Activated T-cell treated with anti-CD3 and anti-CD28 coated beads, Interleukin-2, amount 50 U/mL, for 4 hours (primary cell): ENCODE results near the gene ART3. TPM values are rescaled to one million over a fixed set of nuclear protein-coding genes. Genes with fewer than 3 reads are reported as not detected.
"Not testable (repeated sequence)": the region's sequence is repeated elsewhere in the genome, so short reads cannot be mapped to it uniquely, and the experiment has no call there.

Source experiments
- ATAC-seq, 2 donors: fragments of 200-7000 bp; cut with Tn5 transposase; one replicate each; pipeline ENCODE4 v1.10.0; 2021
- DNase-seq: peaks from one replicate; pipeline ENCODE4 v3.0.0-alpha.2; 2020
- H3K27me3 Mint-ChIP-seq: one replicate; pipeline ENCODE4 v1.8.0; 2021; ENCODE audit warnings: low read depth, mixed read lengths
- H3K36me3 Mint-ChIP-seq: one replicate; pipeline ENCODE4 v1.8.0; 2022; ENCODE audit warnings: mixed read lengths; ENCODE audit not compliant: insufficient read depth
- H3K4me1 Mint-ChIP-seq: one replicate; pipeline ENCODE4 v1.8.0; 2021; ENCODE audit warnings: low read depth, mixed read lengths
- H3K4me3 Mint-ChIP-seq: one replicate; pipeline ENCODE4 v1.8.0; 2021; ENCODE audit warnings: mild to moderate bottlenecking, moderate library complexity, mixed read lengths
- H3K9me3 Mint-ChIP-seq: one replicate; pipeline ENCODE4 v1.8.0; 2021; ENCODE audit warnings: mixed read lengths
- total RNA-seq, 3 donors: library from RNA; stranded (reverse); gene quantifications; one replicate each; pipeline ENCODE4 v1.2.1, GENCODE V29; 2021

ART3 gene, protein sequence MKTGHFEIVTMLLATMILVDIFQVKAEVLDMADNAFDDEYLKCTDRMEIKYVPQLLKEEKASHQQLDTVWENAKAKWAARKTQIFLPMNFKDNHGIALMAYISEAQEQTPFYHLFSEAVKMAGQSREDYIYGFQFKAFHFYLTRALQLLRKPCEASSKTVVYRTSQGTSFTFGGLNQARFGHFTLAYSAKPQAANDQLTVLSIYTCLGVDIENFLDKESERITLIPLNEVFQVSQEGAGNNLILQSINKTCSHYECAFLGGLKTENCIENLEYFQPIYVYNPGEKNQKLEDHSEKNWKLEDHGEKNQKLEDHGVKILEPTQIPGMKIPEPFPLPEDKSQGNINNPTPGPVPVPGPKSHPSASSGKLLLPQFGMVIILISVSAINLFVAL
- total RNA-seq = under 1 TPM in 2 of 3 donors, not detected in 1; 0.79 to 0.95 TPM

DNA sequence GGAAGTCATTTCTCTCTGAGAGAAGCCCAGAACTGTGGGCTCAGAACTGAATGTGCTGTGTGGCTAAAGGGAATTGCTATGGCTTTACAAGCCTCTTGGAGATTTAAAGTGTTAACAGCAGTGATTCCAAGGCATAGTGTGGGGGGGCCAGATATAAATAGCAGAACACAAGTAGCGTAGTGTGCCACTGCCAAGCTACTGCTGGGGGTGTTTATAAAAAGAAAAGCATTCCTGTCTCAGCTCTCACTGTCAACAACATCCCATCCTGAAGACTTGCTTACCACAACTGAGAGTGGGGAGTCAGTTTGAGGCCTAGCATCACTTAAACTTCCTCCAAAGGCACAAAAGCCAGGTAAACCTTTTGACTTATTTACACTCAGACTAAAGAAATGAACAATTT is at the start of gene ART3:
Gene ART3, plus strand, starts transcription at position 242 of the 400 bp plus-strand sequence. CDS start 1,181 bp downstream, outside the sequence.
- Mint-ChIP-seq H3K4me1 (no peaks in the 10 kb centered on the region), H3K9me3 (no peaks in the 10 kb centered on the region), H3K27me3 (peaks cover 7% of the 10 kb centered on the region), H3K36me3 (no peaks in the 10 kb centered on the region), H3K4me3 (no peak within 1 kb of the TSS)
- ATAC-seq (no peak), DNase-seq (no peak)

DNA sequence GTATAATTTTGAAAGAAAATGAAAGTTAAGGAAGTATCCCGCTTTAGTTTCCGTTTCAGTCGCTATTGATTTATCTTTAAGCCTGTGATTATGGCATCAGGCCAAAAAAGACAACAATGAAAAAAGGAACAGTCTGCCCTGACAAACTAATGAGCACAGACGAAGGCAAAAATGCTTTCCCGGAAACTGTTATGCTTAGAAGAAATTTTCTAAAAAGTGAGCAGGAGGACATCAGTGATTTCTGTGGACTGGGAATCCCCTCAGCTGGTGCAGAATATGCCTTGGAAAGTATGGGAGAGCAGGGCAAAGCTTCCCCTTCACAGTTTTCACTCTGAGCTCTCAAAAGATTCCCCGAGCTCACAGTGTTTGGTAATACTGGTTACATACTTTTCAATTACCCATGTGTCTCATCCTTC is 46.2 kb upstream of the ART3 start:
- H3K4me1 Mint-ChIP-seq = peaks cover 26% of the 10 kb centered on the region
- DNase-seq (no peak), ATAC-seq (peak in 1 of 2 donors; percentile 45)
- H3K27me3 Mint-ChIP-seq = no peaks in the 10 kb centered on the region
- H3K36me3 Mint-ChIP-seq = no peaks in the 10 kb centered on the region
- H3K9me3 Mint-ChIP-seq = no peaks in the 10 kb centered on the region
- H3K4me3 Mint-ChIP-seq = peak overlapping the region; percentile 14

DNA sequence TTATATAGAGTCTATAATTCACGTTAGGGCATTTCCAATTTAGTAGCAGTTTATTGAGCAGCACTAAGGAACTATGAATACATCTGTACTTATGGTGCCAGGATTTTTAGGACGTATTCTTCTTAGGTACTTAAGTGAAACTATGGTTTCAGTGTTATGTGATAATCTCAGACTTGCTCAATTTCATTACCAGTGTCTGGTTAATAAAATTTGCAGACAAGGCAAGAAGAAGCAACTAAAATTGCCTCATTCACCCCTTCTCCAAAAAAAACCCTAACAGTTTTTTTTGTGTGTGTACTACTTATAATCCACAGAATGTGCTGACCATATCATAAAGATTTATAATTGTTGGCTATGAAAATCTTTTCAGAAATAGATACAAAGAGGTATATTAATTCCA is 45.2 kb upstream of the ART3 start:
- Mint-ChIP-seq H3K9me3 (no peaks in the 10 kb centered on the region), H3K4me3 (no peak overlapping the region), H3K4me1 (peaks cover 16% of the 10 kb centered on the region), H3K36me3 (no peaks in the 10 kb centered on the region), H3K27me3 (no peaks in the 10 kb centered on the region)
- ATAC-seq (no peak), DNase-seq (no peak)

DNA sequence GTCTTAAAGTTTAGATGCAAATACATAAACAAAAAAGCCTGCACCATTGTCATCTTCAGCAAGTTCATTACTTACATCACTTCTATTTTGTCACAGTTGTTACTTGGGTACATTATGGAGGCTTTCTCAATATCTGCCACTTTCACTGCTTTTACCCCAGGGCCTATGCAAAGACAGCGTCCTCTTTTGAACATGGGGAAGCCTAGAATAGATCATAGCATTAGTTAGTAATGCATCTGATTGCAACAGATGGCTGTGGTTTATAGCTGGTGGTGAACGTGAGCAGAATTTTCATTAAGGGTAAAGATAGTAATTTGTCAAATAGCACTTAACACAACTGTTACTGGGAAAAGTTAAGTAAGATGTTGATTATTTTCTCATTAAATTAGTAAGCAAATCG is 39.4 kb upstream of the ART3 start:
- no peak overlapping the region for H3K4me3 Mint-ChIP-seq
- H3K9me3 Mint-ChIP-seq = no peaks in the 10 kb centered on the region
- ATAC-seq = no peak
- no peaks in the 10 kb centered on the region for H3K4me1 Mint-ChIP-seq
- no peaks in the 10 kb centered on the region for H3K36me3 Mint-ChIP-seq
- no peak for DNase-seq
- H3K27me3 Mint-ChIP-seq = no peaks in the 10 kb centered on the region

DNA sequence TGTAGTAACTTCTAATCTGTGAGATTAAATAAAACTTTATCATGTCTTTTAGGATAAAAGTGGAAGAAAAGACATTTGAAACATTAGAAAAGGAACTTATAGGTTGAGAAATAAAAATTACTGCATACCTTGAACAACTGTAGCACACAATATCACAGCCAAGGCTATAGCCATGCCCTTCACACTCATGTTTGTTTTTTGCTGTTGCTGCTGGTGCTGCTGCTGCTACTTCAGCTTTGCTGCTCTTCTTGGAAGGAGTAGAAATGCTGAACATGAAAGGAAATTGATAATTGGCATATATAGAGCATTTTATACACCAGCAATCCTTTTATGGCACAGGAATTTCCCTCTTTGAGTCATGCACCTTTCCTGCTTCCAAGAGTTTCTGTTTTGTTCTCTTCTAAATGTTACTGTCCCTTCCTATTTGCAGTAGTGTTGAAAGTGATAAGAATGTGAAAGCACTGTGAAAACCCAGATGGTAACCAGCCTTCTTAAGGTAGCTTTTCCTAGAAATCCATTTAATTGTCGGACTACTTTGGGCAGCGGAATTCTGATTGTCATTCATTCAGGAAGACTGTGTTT is 38.6 kb upstream of the ART3 start, which contains the start of gene CXCL11:
Gene CXCL11, minus strand, starts transcription at position 272 of the 582 bp plus-strand sequence. Its CDS starts 83 bp downstream, at position 189.
- no peak for ATAC-seq

DNA sequence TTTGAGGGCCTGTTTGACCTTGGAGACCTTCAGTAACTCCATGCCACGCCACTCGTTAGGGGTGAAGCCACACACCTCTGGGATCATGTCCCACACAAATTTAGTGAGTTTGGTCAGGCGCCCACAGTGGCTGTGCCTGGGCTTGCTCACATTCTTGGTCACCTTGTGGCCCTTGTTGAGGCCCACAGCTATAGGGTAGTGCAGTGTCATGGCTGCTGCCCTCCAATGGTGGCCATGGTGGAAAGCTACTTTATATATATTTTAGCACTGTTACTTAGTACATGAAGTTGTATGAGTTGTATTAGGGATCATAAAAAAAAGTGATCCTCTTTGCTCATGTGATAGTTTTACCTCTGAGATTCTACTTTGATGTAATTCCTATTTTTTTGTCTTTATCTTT is 37.7 kb upstream of the ART3 start:
- ATAC-seq (no peak), DNase-seq (no peak)
- peaks cover 3% of the 10 kb centered on the region for H3K4me1 Mint-ChIP-seq
- H3K27me3 Mint-ChIP-seq = peaks cover 4% of the 10 kb centered on the region
- H3K36me3 Mint-ChIP-seq = no peaks in the 10 kb centered on the region
- no peaks in the 10 kb centered on the region for H3K9me3 Mint-ChIP-seq
- H3K4me3 Mint-ChIP-seq = no peak overlapping the region

More for the DNA sequence above, 38.6 kb upstream of the ART3 start, which contains the start of gene CXCL11:
- Mint-ChIP-seq H3K27me3 (peaks cover 4% of the 10 kb centered on the region), H3K4me1 (no peaks in the 10 kb centered on the region), H3K36me3 (no peaks in the 10 kb centered on the region), H3K4me3 (no peak within 1 kb of the TSS), H3K9me3 (no peaks in the 10 kb centered on the region)
- no peak for DNase-seq

DNA sequence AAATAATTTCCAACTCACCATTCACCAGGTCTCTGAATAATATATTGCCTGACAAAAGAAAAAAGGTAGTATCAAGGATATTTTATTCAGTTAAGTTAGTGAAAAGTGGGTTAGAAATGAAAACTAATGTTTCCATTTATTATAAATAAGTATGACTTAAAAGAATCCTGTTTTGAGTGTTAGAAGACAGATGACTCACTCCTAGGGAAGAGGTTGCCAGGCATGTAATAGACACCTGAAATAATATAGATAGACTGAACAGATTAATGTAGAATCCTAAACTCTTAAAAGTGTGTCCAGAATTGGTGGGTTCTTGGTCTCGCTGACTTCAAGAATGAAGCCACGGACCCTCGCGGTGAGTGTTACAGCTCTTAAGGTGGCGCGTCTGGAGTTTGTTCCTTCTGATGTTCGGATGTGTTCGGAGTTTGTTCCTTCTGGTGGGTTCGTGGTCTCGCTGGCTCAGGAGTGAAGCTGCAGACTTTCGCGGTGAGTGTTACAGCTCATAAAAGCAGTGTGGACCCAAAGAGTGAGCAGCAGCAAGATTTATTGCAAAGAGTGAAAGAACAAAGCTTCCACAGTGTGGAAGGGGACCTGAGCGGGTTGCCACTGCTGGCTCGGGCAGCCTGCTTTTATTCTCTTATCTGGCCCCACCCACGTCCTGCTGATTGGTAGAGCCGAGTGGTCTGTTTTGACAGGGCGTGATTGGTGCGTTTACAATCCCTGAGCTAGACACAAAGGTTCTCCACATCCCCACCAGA is 32.1 kb upstream of the ART3 start:
- Mint-ChIP-seq H3K4me1 (peaks cover 12% of the 10 kb centered on the region), H3K4me3 (peak overlapping the region; percentile 66)
- not testable (repeated sequence) for DNase-seq, H3K36me3 Mint-ChIP-seq, H3K9me3 Mint-ChIP-seq, H3K27me3 Mint-ChIP-seq
- ATAC-seq = peak; percentile 80 to 90

DNA sequence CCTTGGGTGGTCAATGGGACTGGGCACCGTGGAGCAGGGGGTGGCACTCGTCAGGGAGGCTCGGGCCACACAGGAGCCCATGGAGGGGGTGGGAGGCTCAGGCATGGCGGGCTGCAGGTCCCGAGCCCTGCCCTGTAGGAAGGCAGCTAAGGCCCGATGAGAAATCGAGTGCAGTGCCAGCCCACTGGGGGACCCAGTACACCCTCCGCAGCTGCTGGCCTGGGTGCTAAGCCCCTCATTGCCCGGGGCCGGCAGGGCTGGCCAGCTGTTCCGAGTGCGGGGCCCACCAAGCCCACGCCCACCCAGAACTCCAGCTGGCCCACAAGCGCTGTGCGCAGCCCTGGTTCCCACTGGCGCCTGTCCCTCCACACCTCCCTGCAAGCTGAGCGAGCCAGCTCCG is 31.2 kb upstream of the ART3 start:
- H3K9me3 Mint-ChIP-seq, H3K4me3 Mint-ChIP-seq, ATAC-seq, H3K27me3 Mint-ChIP-seq, H3K36me3 Mint-ChIP-seq, DNase-seq: not testable (repeated sequence)
- H3K4me1 Mint-ChIP-seq = peaks cover 12% of the 10 kb centered on the region

DNA sequence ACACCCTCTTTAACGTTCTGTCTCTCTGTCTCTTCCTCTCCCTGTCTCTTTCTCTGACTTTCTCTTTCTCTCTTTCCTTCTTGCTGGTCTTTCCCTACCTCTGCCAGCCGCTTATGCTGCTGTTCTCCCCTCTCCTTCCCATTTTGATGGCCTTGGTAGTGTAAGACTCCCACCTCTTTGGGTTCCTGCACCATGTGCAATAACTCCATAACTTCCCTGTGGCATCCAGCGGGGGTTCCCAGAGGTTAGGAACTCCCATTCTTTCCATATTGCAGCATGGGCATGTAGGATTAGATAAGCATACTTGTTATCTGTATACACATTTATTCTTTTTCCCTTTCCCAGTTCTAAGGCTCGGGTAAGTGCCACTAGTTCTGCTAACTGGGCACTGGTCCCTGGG is 29.8 kb upstream of the ART3 start:
- not testable (repeated sequence) for H3K4me3 Mint-ChIP-seq, H3K27me3 Mint-ChIP-seq, H3K36me3 Mint-ChIP-seq, H3K9me3 Mint-ChIP-seq, ATAC-seq, DNase-seq
- peaks cover 12% of the 10 kb centered on the region for H3K4me1 Mint-ChIP-seq

DNA sequence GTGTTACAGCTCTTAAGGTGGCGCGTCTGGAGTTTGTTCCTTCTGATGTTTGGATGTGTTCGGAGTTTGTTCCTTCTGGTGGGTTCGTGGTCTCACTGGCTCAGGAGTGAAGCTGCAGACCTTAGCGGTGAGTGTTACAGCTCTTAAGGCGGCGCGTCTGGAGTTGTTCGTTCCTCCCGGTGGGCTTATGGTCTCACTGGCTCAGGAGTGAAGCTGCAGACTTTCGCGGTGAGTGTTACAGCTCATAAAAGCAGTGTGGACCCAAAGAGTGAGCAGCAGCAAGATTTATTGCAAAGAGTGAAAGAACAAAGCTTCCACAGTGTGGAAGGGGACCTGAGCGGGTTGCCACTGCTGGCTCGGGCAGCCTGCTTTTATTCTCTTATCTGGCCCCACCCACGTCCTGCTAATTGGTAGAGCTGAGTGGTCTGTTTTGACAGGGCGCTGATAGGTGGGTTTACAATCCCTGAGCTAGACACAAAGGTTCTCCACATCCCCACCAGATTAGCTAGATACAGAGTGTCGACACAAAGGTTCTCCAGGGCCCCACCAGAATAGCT is 24.6 kb upstream of the ART3 start:
- H3K27me3 Mint-ChIP-seq, H3K36me3 Mint-ChIP-seq, H3K4me1 Mint-ChIP-seq, H3K9me3 Mint-ChIP-seq, H3K4me3 Mint-ChIP-seq, DNase-seq, ATAC-seq: not testable (repeated sequence)

DNA sequence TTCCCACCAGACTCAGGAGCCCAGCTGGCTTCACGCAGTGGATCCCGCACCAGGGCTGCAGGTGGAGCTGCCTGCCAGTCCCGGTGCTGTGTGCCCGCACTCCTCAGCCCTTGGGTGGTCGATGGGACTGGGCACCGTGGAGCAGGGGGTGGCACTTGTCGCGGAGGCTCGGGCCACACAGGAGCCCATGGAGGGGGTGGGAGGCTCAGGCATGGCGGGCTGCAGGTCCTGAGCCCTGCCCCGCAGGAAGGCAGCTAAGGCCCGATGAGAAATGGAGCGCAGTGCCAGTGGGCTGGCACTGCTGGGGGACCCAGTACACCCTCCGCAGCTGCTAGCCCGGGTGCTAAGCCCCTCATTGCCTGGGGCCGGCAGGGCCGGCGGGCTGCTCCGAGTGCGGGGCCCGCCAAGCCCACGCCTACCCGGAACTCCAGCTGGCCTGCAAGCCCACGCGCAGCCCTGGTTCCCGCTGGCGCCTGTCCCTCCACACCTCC is 23.9 kb upstream of the ART3 start:
- not testable (repeated sequence) for ATAC-seq, H3K4me3 Mint-ChIP-seq, H3K36me3 Mint-ChIP-seq, H3K4me1 Mint-ChIP-seq, DNase-seq, H3K9me3 Mint-ChIP-seq
- peaks cover 10% of the 10 kb centered on the region for H3K27me3 Mint-ChIP-seq

DNA sequence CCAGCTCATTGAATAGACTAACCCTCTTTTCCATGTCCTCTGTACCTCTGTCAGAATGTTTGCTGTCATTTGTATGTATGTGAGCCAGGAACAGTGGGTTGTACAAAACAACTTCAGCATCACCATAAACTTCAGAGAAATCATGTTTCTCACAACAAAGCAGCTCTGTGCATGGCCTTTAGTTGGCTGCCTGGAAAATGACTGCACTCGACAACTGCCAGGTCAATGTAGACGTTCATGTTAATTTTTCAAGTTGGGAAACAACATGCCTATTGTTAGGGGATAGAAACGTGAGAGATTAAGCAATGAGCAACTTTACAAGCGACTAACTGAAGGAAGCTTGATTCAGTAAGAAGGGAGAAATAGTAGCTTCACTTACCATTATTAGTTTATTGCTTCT is 20.8 kb upstream of the ART3 start:
- no peak for ATAC-seq
- no peak for DNase-seq
- H3K36me3 Mint-ChIP-seq = no peaks in the 10 kb centered on the region
- peaks cover 6% of the 10 kb centered on the region for H3K27me3 Mint-ChIP-seq
- no peak overlapping the region for H3K4me3 Mint-ChIP-seq
- H3K4me1 Mint-ChIP-seq = peaks cover 17% of the 10 kb centered on the region
- H3K9me3 Mint-ChIP-seq = no peaks in the 10 kb centered on the region

DNA sequence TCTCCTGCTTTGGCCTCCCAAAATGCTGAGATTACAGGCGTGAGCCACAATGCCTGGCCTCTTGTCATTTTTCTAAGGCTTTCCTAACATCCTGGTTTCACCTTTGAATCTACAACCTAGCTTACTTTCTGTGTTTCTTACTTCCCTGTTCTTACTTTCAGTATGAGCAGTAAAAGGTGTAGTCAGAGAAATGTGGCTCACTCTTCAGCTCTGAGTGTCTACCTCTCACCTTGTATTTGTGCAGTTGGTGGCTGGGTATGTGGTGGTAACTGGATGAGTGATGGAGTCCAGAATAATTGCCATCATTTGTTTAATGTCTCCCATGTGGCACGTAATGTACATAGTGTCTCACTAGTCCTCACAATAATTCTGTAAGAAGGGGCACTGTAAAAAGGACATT is 19.5 kb upstream of the ART3 start:
- no peaks in the 10 kb centered on the region for H3K9me3 Mint-ChIP-seq
- H3K4me1 Mint-ChIP-seq = peaks cover 28% of the 10 kb centered on the region
- no peak overlapping the region for H3K4me3 Mint-ChIP-seq

DNA sequence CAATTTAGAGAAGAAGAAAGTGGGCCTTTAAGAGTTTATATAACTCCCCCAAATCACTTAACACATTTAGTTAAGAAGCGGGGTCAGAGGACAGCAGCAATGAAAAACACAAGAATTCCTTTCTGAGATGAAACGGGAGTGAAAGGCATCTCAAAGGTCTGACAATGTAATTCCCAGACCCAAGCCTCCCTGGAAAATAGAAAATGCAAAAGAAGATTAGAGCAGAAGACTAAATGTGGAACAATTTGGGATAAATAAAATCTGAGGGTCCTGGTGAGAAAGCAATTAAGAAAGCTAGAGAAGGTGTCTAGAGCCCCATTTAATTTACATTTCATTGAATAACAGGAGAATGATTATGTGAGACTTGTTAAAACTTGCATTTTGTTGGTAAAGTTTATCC is 19.1 kb upstream of the ART3 start:
- no peak for DNase-seq
- H3K36me3 Mint-ChIP-seq = no peaks in the 10 kb centered on the region
- no peak for ATAC-seq
- peaks cover 32% of the 10 kb centered on the region for H3K4me1 Mint-ChIP-seq
- H3K4me3 Mint-ChIP-seq = no peak overlapping the region
- H3K9me3 Mint-ChIP-seq = no peaks in the 10 kb centered on the region
- peaks cover 6% of the 10 kb centered on the region for H3K27me3 Mint-ChIP-seq

More for the DNA sequence above, 19.5 kb upstream of the ART3 start:
- DNase-seq = no peak
- peak; percentile 67 to 74 for ATAC-seq
- Mint-ChIP-seq H3K36me3 (no peaks in the 10 kb centered on the region), H3K27me3 (peaks cover 6% of the 10 kb centered on the region)
